SHP77 (cell line): Measurements from ENCODE around the gene UCKL1.
"Not testable (repeated sequence)": the region's sequence is repeated elsewhere in the genome, so short reads cannot be mapped to it uniquely, and the experiment has no call there.

Experiments
- DNase-seq, 2 experiments: peaks; one replicate each; lab custom pipeline; 2025; lab: John Stamatoyannopoulos, UW

Gene UCKL1

GRCh38 chr20:63919130-63919529 lies 37.1 kb downstream of the UCKL1 start:
- no peak for DNase-seq

- DNase-seq = no peak
These were observed 38.4 kb downstream of the UCKL1 start for GRCh38 chr20:63917811-63918210.

- DNase-seq = not testable (repeated sequence)
These were observed 39.8 kb downstream of the UCKL1 start for GRCh38 chr20:63916371-63916939.

- no peak for DNase-seq
These were observed 40.7 kb downstream of the UCKL1 start for GRCh38 chr20:63915471-63915870.

- no peak for DNase-seq
These were observed 42.4 kb downstream of the UCKL1 start for GRCh38 chr20:63913768-63914167.

- no peak for DNase-seq
These were observed 45.0 kb downstream of the UCKL1 start for GRCh38 chr20:63911176-63911575.

- no peak for DNase-seq
These were observed 48.1 kb downstream of the UCKL1 start for GRCh38 chr20:63908008-63908682.

- DNase-seq = no peak
These were observed 52.2 kb downstream of the UCKL1 start for GRCh38 chr20:63903796-63904561.

- no peak for DNase-seq
These were observed 55.8 kb downstream of the UCKL1 start for GRCh38 chr20:63900413-63900812.

- no peak for DNase-seq
These were observed 57.2 kb downstream of the UCKL1 start for GRCh38 chr20:63898882-63899558.

GRCh38 chr20:63897978-63898561 lies 58.1 kb downstream of the UCKL1 start:
- DNase-seq = no peak

GRCh38 chr20:63896264-63897105 lies 59.7 kb downstream of the UCKL1 start:
- peak; percentile 76 to 87 for DNase-seq

GRCh38 chr20:63895952-63896263 lies 60.3 kb downstream of the UCKL1 start:
- DNase-seq = no peak

- DNase-seq = no peak
These were observed 60.8 kb downstream of the UCKL1 start for GRCh38 chr20:63895202-63895951.

- DNase-seq = peak; percentile 94 to 98
These were observed 61.6 kb downstream of the UCKL1 start, which contains the start of gene DNAJC5 for GRCh38 chr20:63894358-63895201. Gene DNAJC5, plus strand, starts transcription at chr20:63895126. Its CDS starts 33,220 bp downstream, at chr20:63928346.

GRCh38 chr20:63893999-63894357 lies 62.2 kb downstream of the UCKL1 start:
- no peak for DNase-seq

GRCh38 chr20:63892402-63892801 lies 63.8 kb downstream of the UCKL1 start:
- DNase-seq = no peak

GRCh38 chr20:63891061-63892002 lies 64.9 kb downstream of the UCKL1 start:
- DNase-seq = no peak

GRCh38 chr20:63890616-63891015 lies 65.6 kb downstream of the UCKL1 start:
- no peak for DNase-seq
